ENCODE measurements around the gene TXNRD1. TPM values are rescaled to one million over a fixed set of nuclear protein-coding genes. Genes with fewer than 3 reads are reported as not detected.
"Not testable (repeated sequence)": the region's sequence is repeated elsewhere in the genome, so short reads cannot be mapped to it uniquely, and the experiment has no call there.

The TXNRD1 gene
- total RNA-seq, 2 donors from 2014 or later = 33.5 to 47.2 TPM

DNA sequence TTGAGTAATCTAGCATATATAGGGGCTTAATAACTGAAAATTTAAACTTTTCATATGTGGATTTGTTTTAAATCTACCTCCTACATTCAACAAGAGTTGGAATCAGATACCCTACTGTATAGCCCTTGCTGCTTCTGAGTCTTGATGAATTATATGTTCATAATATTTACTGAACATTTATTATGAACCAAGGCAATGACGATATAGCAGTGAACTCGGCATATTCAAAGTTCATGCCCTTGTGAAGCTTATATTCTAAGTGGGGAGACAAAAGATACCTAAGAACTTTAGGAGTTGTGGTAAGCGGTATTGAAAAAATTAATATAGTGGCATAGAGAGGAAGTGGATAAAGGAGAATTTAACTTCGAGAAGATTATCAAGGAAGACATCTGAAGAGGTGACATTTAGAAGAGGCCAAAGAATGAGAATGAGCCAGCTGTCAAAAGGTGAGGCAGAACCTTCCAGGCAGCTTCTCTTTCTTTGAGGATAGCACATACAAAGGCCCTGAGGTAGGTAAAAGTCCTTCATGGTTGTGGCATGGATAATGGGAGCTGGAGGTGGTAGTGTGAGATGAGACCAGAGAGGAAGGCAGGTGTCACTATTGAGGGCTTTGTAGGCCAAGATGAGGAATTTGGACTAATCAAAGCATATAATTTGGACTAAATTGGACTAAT, 98.1 kb downstream of the TXNRD1 start:
- Mint-ChIP-seq H3K4me1 (peaks cover 11% of the 10 kb centered on the region), H3K36me3 (ENCODE audit: low read depth) (peaks cover 5% of the 10 kb centered on the region), H3K27me3 (no peaks in the 10 kb centered on the region), H3K27ac (no peak overlapping the region), H3K4me3 (no peak overlapping the region)
- ATAC-seq = no peak
- H3K9me3 ChIP-seq (ENCODE audit: control insufficient read depth, low read length, poor library complexity, severe bottlenecking) = no peaks in the 10 kb centered on the region
- DNase-seq = no peak

DNA sequence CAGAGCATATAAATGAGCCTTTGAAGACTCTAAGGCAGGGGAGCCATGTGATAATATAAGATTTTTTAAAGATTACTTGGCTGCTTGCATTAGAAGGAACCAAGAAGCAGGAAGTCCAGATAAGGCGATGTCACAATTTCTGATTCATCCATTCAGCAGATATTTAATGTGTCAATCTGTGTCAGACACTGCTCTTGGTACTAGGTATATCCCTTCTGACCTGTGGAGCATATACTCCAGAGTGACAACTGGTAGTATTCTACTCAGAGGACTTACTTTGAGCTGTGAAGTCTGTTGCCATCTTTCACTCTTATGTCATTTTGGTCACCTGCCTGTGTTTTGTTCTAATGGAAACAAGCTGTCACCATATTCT, 98.6 kb downstream of the TXNRD1 start:
- peaks cover 5% of the 10 kb centered on the region for H3K36me3 Mint-ChIP-seq (ENCODE audit: low read depth)
- peaks cover 10% of the 10 kb centered on the region for H3K4me1 Mint-ChIP-seq
- ATAC-seq (no peak), DNase-seq (no peak)
- no peaks in the 10 kb centered on the region for H3K9me3 ChIP-seq (ENCODE audit: control insufficient read depth, low read length, poor library complexity, severe bottlenecking)
- H3K27ac Mint-ChIP-seq = no peak overlapping the region
- no peaks in the 10 kb centered on the region for H3K27me3 Mint-ChIP-seq
- H3K4me3 Mint-ChIP-seq = no peak overlapping the region

DNA sequence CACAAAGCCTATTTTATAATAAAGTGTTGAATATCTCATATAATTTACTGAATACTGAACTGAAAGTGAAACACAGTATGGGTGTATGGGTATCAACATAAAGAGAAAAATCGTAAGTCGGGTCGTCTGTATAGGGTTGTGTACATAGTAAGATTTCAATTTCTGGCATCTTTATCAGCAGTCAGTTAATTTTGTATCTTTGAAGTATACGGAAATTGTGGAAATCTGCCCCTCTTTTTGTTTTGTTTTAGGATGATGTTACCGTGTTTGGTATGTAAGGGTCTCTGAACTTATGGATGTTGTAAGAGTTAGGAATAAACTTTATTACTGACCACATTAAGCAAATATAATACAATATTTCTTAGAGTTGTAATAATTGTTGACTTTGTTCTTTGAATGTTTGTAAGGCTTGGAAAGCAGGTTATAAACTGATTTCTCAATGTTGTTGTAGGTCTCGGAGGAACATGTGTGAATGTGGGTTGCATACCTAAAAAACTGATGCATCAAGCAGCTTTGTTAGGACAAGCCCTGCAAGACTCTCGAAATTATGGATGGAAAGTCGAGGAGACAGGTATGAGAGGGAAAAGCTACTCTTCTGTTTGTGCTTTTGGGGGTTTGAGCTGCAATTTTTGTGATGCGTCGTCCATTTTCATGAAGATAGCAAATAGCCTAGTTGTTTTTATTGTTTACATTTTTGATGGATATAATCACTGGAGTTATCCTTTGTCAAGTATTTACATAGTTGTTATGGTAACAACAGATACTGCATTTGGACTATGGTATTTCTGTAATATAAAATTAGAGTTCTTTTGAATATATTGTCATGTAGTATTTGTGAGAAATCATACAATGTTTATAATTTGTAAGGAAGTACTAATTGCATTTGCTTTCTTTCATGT, 100.0 kb downstream of the TXNRD1 start:
- Mint-ChIP-seq H3K4me3 (no peak overlapping the region), H3K27ac (no peak overlapping the region), H3K36me3 (ENCODE audit: low read depth) (peaks cover 5% of the 10 kb centered on the region), H3K4me1 (peaks cover 5% of the 10 kb centered on the region), H3K27me3 (no peaks in the 10 kb centered on the region)
- no peaks in the 10 kb centered on the region for H3K9me3 ChIP-seq (ENCODE audit: control insufficient read depth, low read length, poor library complexity, severe bottlenecking)
- ATAC-seq (no peak), DNase-seq (no peak)

DNA sequence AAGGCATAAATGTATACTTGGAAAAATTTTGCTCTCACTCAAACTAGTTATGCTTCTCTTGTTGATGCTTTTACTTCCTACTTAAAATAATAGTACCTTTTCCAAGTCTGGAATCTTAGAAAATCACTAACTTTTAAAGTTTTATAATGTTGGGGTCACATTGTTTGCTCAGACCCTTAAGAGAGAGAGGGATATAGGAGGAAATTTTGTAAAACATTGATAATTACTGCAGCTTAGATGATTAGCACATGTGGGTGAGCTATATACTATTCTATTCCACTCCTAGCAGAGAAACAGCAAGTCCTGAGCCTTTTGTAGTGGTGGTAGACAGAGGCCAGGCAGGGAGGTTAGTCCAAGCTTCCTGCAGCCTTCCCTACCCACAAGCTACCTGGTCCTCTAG, 101.4 kb downstream of the TXNRD1 start:
- Mint-ChIP-seq H3K27ac (no peak overlapping the region), H3K4me1 (peaks cover 11% of the 10 kb centered on the region), H3K4me3 (no peak overlapping the region), H3K36me3 (ENCODE audit: low read depth) (peaks cover 12% of the 10 kb centered on the region), H3K27me3 (no peaks in the 10 kb centered on the region)
- DNase-seq (no peak), ATAC-seq (no peak)
- H3K9me3 ChIP-seq (ENCODE audit: control insufficient read depth, low read length, poor library complexity, severe bottlenecking) = no peaks in the 10 kb centered on the region

DNA sequence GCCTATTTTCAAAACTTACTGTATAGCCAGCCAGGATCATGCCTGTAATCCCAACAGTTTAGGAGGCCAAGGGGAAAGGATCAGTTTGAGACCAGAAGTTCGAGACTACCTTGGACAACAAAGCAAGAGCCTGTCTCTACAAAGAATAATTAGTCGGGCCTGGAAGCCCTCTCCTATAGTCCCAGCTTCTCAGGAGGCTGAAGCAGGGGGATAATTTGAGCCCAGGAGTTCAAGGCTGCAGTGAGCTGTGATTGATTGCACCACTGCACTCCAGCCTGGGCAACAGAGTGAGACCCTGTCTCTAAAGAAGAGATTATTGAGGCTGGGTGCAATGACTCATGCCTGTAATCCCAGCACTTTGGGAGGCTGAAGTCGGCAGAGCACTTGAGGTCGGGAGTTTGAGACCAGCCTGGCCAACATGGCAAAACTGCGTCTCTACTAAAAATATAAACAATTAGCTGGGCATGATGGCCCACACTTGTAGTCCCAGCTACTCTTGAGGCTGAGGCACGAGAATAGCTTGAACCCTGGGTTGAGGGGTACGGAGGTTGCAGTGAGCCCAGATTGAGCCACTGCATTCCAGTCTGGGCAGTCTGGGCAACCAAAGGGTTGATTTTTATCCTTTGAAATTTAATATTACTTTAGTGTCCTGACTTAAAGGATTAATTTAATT, 102.1 kb downstream of the TXNRD1 start:
- Mint-ChIP-seq H3K4me1 (peaks cover 12% of the 10 kb centered on the region), H3K27me3 (no peaks in the 10 kb centered on the region), H3K4me3 (no peak overlapping the region), H3K27ac (no peak overlapping the region), H3K36me3 (ENCODE audit: low read depth) (peaks cover 12% of the 10 kb centered on the region)
- ATAC-seq (no peak), DNase-seq (no peak)
- no peaks in the 10 kb centered on the region for H3K9me3 ChIP-seq (ENCODE audit: control insufficient read depth, low read length, poor library complexity, severe bottlenecking)

DNA sequence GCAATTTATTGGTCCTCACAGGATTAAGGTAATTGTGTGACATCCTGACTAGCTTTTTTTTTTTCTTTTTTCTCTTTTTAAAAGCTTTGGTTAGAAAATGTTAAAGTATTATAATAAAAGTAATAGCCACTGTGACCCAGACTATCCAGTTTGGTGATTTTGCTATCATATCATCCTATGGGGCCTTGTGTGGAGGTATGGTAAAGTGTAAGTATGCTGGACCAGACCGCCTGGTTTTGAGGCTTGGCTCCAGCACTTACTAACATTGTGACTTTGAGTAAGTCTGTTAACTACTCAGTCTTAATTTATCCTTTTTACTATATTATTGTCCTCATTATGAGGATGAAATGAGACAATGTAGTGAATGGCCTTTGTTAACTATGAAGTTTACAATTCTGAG, 103.4 kb downstream of the TXNRD1 start:
- H3K4me1 Mint-ChIP-seq = peaks cover 7% of the 10 kb centered on the region
- no peaks in the 10 kb centered on the region for H3K27me3 Mint-ChIP-seq
- H3K36me3 Mint-ChIP-seq (ENCODE audit: low read depth) = peaks cover 6% of the 10 kb centered on the region
- ATAC-seq (no peak), DNase-seq (no peak)
- no peak overlapping the region for H3K27ac Mint-ChIP-seq
- no peaks in the 10 kb centered on the region for H3K9me3 ChIP-seq (ENCODE audit: control insufficient read depth, low read length, poor library complexity, severe bottlenecking)
- H3K4me3 Mint-ChIP-seq = no peak overlapping the region

DNA sequence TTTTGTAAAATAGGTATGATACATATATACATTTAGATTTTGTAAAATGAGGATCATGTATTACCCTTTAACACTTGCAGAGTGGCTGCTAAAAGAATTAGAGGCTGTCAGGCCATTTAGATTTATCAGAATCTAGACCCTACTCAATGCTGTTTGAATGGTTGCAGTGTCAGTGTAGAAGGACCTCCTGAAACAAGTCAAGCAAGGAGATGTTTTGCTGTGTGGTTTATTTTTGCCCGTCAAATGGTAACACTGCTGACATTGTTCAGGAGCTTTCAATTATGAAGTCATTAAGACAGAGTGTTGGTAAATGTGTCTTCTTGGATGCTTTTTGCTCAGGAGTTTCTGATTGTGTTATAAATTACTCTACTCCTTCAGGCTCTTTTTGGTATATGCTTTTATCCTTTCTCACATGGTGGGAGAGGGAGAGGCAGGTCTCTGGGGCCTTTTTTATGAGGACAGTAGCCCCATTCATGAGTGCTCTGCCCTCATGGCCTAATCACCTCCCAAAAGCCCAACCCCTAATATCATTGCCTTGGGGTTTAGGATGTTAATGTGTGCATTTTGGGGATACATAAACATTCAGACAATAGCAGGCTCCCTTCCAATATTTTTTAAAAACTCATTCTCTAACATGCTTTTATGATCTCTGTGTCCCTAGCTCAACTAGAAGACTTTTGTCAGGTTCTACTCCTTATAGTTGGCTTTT, 104.5 kb downstream of the TXNRD1 start:
- Mint-ChIP-seq H3K4me3 (no peak overlapping the region), H3K36me3 (ENCODE audit: low read depth) (peaks cover 10% of the 10 kb centered on the region), H3K4me1 (peaks cover 9% of the 10 kb centered on the region), H3K27me3 (no peaks in the 10 kb centered on the region), H3K27ac (no peak overlapping the region)
- DNase-seq (no peak), ATAC-seq (no peak)
- H3K9me3 ChIP-seq (ENCODE audit: control insufficient read depth, low read length, poor library complexity, severe bottlenecking) = no peaks in the 10 kb centered on the region

DNA sequence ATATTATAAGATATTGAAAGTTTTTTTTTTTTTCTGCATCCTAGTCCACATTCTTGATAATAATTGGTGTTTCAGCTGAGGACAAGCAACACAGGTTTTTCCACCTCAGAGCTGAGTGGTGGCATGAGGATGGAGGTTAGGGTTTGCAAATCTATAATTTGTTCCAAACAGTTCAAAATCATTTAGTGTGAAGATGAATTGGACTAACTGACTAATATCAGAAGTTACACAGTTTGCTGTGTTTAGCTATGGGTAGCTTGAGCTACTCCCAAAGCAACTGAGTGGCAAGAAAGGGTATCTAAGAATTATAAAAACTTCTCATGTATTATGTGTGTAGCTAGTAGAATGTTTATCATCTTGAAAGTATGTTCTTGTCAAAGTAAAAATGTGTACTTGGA, 105.0 kb downstream of the TXNRD1 start:
- DNase-seq (no peak), ATAC-seq (no peak)
- no peak overlapping the region for H3K4me3 Mint-ChIP-seq
- H3K27me3 Mint-ChIP-seq = no peaks in the 10 kb centered on the region
- H3K4me1 Mint-ChIP-seq = peaks cover 9% of the 10 kb centered on the region
- H3K27ac Mint-ChIP-seq = no peak overlapping the region
- H3K36me3 Mint-ChIP-seq (ENCODE audit: low read depth) = peaks cover 10% of the 10 kb centered on the region
- no peaks in the 10 kb centered on the region for H3K9me3 ChIP-seq (ENCODE audit: control insufficient read depth, low read length, poor library complexity, severe bottlenecking)

DNA sequence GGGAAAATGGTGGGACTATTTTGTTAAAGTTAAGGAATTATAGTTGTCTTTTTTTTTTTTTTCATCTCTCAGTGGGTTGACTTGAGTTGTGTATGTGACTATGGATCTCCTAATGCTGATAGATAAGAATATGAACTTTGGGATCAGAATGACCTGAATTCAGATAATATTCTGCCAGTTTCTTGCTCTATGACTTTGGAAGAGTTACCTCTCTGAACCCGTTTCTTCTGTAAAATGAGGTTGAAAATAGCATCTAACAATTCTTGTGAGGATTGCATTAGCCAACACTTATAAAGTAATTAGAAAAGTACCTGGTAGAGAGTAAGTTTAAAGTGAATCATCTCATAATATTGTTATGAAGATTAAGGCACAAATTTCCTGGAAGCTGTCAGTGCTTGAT, 106.4 kb downstream of the TXNRD1 start:
- no peak for DNase-seq
- H3K36me3 Mint-ChIP-seq (ENCODE audit: low read depth) = peaks cover 10% of the 10 kb centered on the region

DNA sequence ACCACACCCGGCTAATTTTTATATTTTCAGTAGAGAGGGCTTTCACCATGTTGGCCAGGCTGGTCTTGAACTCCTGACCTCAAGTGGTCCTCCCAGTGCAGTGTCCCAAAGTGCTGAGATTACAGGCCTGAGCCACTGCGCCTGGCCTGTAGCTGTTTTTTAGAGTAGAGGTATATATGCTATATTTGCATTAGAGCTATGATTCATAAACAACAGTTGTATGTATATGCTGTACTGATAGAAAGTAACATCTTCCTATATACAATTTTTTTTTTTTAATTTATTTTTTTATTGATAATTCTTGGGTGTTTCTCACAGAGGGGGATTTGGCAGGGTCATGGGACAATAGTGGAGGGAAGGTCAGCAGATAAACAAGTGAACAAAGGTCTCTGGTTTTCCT, 107.0 kb downstream of the TXNRD1 start:
- not testable (repeated sequence) for H3K4me1 Mint-ChIP-seq; ATAC-seq; DNase-seq; H3K27ac Mint-ChIP-seq; H3K36me3 Mint-ChIP-seq (ENCODE audit: low read depth); H3K9me3 ChIP-seq (ENCODE audit: control insufficient read depth, low read length, poor library complexity, severe bottlenecking); H3K4me3 Mint-ChIP-seq; H3K27me3 Mint-ChIP-seq

More for the DNA sequence above, 106.4 kb downstream of the TXNRD1 start:
- Mint-ChIP-seq H3K27me3 (no peaks in the 10 kb centered on the region), H3K27ac (peak overlapping the region; percentile 39), H3K4me1 (peaks cover 9% of the 10 kb centered on the region), H3K4me3 (no peak overlapping the region)
- H3K9me3 ChIP-seq (ENCODE audit: control insufficient read depth, low read length, poor library complexity, severe bottlenecking) = no peaks in the 10 kb centered on the region
- ATAC-seq = no peak

DNA sequence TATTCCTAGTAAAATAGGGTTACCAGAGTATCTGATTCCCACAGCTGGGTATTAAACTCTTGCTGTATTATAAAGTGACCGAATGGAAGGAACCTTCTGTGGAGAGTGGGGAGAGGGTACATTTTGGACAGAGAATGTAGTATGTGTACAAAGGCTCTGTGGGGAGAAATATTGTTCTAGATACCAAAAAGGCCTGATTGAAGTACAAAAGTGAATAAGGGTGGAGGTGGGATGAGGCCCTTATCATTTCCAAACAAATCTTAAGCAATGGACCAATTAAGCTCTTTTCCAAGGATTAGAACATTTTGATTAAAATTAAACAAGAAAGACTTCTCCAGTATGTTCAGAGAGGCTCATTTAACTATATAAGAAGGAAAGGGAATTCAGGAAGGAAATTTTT, 108.3 kb downstream of the TXNRD1 start:
- Mint-ChIP-seq H3K27me3 (no peaks in the 10 kb centered on the region), H3K4me3 (no peak overlapping the region), H3K4me1 (peaks cover 9% of the 10 kb centered on the region), H3K36me3 (ENCODE audit: low read depth) (peaks cover 10% of the 10 kb centered on the region), H3K27ac (no peak overlapping the region)
- ATAC-seq (no peak), DNase-seq (no peak)
- no peaks in the 10 kb centered on the region for H3K9me3 ChIP-seq (ENCODE audit: control insufficient read depth, low read length, poor library complexity, severe bottlenecking)

DNA sequence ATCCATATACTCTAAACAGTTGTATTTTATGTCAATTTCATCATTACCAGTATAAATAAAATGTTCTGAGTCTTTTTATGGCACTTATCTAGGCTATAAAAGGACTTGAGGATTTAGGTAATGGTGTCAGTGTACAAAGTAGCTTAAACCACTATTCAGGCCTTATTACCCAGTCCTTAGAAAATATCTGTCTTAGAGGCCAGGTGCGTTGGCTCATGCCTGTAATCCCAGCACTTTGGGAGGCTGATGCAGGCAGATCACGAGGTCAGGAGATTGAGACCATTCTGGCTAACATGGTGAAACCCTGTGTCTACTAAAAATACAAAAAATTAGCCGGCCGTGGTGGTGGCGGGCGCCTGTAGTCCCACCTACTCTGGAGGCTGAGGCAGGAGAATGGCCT, 112.7 kb downstream of the TXNRD1 start:
- not testable (repeated sequence) for H3K9me3 ChIP-seq (ENCODE audit: control insufficient read depth, low read length, poor library complexity, severe bottlenecking); H3K4me3 Mint-ChIP-seq; H3K36me3 Mint-ChIP-seq (ENCODE audit: low read depth); DNase-seq; H3K27ac Mint-ChIP-seq; H3K27me3 Mint-ChIP-seq; ATAC-seq; H3K4me1 Mint-ChIP-seq

DNA sequence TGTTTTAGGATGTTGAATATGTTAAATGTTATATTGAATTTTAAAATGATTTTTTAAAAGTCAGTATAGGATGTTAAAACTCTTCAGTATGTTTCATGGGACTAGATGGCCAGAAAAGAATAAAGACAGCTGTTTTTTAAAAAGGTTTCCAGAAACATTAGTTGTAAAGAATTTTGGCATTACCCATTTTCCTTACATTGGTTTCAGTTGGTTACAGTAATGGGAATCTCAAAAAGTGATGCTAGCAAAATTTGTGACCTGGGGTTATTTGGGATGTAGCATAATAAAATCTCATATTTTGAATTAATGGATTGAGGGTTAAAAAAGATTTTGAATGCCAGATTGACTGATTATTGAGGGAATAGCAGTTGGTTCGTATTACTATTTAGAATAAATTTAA, 113.2 kb downstream of the TXNRD1 start:
- Mint-ChIP-seq H3K4me1 (peaks cover 2% of the 10 kb centered on the region), H3K27me3 (no peaks in the 10 kb centered on the region), H3K27ac (no peak overlapping the region), H3K4me3 (no peak overlapping the region), H3K36me3 (ENCODE audit: low read depth) (peaks cover 3% of the 10 kb centered on the region)
- no peak for ATAC-seq
- no peaks in the 10 kb centered on the region for H3K9me3 ChIP-seq (ENCODE audit: control insufficient read depth, low read length, poor library complexity, severe bottlenecking)
- DNase-seq = no peak

All from T-helper 17 cell (primary cell).